Measurements from ENCODE around the gene ERVFRD-1.
"Not testable (repeated sequence)": the region's sequence is repeated elsewhere in the genome, so short reads cannot be mapped to it uniquely, and the experiment has no call there.

The ERVFRD-1 gene

DNA sequence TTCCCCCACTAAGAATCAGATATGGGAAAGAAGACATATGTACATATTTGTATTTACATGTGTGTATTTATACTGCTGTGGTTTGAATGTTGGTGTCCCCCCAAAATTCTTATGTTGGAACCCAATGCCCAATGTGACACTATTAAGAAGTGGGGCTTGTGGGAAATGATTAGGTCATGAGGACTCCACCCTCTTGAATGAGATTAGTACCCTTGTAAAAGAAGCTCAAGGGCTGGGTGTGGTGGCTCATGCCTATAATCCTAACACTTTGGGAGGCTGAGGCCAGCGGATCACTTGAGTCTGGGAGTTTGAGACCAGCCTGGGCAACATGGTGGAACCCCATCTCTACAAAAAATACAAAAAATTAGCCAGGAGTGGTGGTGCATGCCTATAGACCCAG is 21.8 kb downstream of the ERVFRD-1 start:
- no peak for TF ChIP-seq POLR2A (IDR thresholded peaks at IDR 0.05; ENCODE audit: low read depth, low read length)
- no peak for DNase-seq (ENCODE audit: insufficient read length, low spot score)
- no peak for FAIRE-seq

GRCh38 chr6:11087141-11087812 is 24.2 kb downstream of the ERVFRD-1 start:
- not testable (repeated sequence) for FAIRE-seq; DNase-seq (ENCODE audit: insufficient read length, low spot score)

DNA sequence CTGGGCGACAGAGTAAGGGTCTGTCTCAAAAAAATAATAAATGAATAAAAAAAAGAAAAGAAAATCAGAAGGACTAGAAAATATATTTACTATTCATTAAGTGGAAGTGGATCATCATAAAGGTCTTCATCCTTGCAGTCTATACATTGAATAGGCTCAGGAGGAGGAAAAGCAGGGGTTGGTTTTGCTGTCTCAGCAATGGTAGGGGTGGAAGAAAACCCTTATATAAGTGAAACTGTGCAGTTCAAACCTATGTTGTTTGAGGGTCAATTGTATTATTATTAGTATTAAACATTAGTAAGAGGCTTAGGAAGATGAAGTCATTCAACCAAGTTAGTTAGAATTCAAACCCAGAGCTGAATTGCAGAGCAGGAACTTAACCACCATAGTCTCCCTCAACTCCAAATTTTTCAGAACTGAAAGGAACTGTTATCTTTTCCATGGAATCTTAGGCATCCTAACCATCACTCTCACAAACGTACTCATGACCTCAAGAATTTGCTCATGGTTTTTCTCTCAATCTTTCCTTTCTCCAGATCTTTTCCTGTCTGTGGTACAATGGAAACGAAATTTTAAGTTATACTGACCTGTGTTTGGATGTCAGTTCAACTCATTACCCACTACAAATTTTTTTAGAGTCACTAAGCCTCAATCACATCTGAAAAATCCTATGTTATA is 25.6 kb downstream of the ERVFRD-1 start:
- FAIRE-seq (no peak), DNase-seq (ENCODE audit: insufficient read length, low spot score) (peak; percentile 33)
- TF ChIP-seq POLR2A (IDR thresholded peaks at IDR 0.05; ENCODE audit: low read depth, low read length), result no peak

GRCh38 chr6:11083956-11084355 is 27.6 kb downstream of the ERVFRD-1 start:
- FAIRE-seq (no peak), DNase-seq (ENCODE audit: insufficient read length, low spot score) (no peak)
- TF ChIP-seq POLR2A (IDR thresholded peaks at IDR 0.05; ENCODE audit: low read depth, low read length), result no peak

GRCh38 chr6:11083491-11083890 is 28.0 kb downstream of the ERVFRD-1 start:
- TF ChIP-seq POLR2A (IDR thresholded peaks at IDR 0.05; ENCODE audit: low read depth, low read length), result no peak
- FAIRE-seq, result no peak
- DNase-seq (ENCODE audit: insufficient read length, low spot score), result peak; percentile 35

DNA sequence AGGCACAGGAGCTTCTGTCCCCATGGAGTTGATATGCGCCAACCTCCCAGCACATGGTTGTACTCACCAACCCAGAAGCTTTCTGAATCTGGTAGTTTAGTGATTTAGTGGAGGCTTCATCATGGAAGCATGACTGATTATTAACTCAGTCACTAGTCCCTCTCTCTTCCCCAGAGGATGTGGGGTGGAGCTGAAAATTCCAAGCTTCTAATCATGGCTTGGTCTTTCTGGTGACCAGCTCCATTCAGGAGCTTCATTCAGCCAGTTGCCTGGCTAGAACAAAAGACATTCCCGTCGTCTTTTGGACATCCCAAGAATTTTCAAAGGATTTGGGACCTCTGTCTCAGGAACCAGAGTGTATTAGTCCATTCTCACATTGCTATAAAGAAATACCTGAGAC is 31.2 kb downstream of the ERVFRD-1 start:
- TF ChIP-seq POLR2A (IDR thresholded peaks at IDR 0.05; ENCODE audit: low read depth, low read length), result no peak
- no peak for FAIRE-seq
- no peak for DNase-seq (ENCODE audit: insufficient read length, low spot score)

GRCh38 chr6:11078266-11078665 is 33.3 kb downstream of the ERVFRD-1 start:
- no peak for TF ChIP-seq POLR2A (IDR thresholded peaks at IDR 0.05; ENCODE audit: low read depth, low read length)
- DNase-seq (ENCODE audit: insufficient read length, low spot score) (no peak), FAIRE-seq (no peak)

GRCh38 chr6:11076540-11076939 is 35.0 kb downstream of the ERVFRD-1 start:
- no peak for TF ChIP-seq POLR2A (IDR thresholded peaks at IDR 0.05; ENCODE audit: low read depth, low read length)
- DNase-seq (ENCODE audit: insufficient read length, low spot score), result no peak
- FAIRE-seq, result no peak

- no peak for TF ChIP-seq POLR2A (IDR thresholded peaks at IDR 0.05; ENCODE audit: low read depth, low read length)
- DNase-seq (ENCODE audit: insufficient read length, low spot score) (no peak), FAIRE-seq (no peak)
Observed at GRCh38 chr6:11072101-11072500, 39.4 kb downstream of the ERVFRD-1 start.

DNA sequence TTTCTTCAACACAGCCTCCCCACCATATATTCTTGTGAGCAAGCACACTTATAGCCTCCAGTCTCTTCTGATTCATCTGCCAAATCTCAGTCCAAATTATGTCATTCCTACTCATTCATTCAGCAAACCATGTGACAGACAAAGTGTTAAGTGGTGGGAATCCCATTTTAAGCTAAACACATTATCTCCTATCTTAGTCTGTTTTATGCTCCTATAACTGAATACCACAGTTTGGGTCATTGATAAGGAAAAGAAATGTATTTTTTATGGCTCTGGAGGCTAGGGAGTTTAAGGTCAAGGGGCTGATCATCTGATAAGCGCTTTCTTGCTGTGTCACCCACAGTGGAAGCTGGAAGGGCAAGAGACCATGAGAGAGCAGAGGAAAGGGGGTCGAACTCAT is 41.8 kb downstream of the ERVFRD-1 start:
- DNase-seq (ENCODE audit: insufficient read length, low spot score) (no peak), FAIRE-seq (peak; percentile 53)
- TF ChIP-seq POLR2A (IDR thresholded peaks at IDR 0.05; ENCODE audit: low read depth, low read length), result no peak

DNA sequence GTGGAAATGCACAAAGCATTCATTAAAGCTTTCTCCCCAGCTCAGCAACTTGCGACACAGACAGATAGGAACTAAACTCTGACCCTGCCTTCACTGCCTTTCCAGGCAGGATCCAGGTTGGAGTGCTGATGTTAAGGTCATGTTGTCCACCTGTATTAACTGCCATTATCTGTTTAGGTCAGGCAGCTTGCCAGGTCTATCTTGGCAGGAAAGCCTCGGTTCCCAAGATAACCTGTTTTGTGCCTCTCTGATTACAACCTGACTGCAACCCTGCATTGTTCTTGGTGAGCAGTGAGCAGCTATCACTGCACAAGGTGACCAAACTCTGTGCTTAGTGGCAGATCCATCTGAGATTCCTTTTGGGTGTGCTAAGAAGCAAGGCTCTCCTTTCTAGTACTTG is 44.2 kb downstream of the ERVFRD-1 start:
- no peak for TF ChIP-seq POLR2A (IDR thresholded peaks at IDR 0.05; ENCODE audit: low read depth, low read length)
- no peak for FAIRE-seq

GRCh38 chr6:11066505-11067347 is 44.8 kb downstream of the ERVFRD-1 start:
- FAIRE-seq (no peak), DNase-seq (ENCODE audit: insufficient read length, low spot score) (no peak)
- no peak for TF ChIP-seq POLR2A (IDR thresholded peaks at IDR 0.05; ENCODE audit: low read depth, low read length)

More for the DNA sequence above, 44.2 kb downstream of the ERVFRD-1 start:
- no peak for DNase-seq (ENCODE audit: insufficient read length, low spot score)

- FAIRE-seq, result no peak
Observed at GRCh38 chr6:11065436-11066202, 45.9 kb downstream of the ERVFRD-1 start.

GRCh38 chr6:11064836-11065235 is 46.7 kb downstream of the ERVFRD-1 start:
- DNase-seq (ENCODE audit: insufficient read length, low spot score), result no peak
- TF ChIP-seq POLR2A (IDR thresholded peaks at IDR 0.05; ENCODE audit: low read depth, low read length), result no peak
- FAIRE-seq, result no peak

More at GRCh38 chr6:11065436-11066202, 45.9 kb downstream of the ERVFRD-1 start:
- TF ChIP-seq POLR2A (IDR thresholded peaks at IDR 0.05; ENCODE audit: low read depth, low read length), result no peak
- no peak for DNase-seq (ENCODE audit: insufficient read length, low spot score)

Data from H54 (cell line).